ENCODE data around the gene PPP2R5C.

Gene PPP2R5C

DNA sequence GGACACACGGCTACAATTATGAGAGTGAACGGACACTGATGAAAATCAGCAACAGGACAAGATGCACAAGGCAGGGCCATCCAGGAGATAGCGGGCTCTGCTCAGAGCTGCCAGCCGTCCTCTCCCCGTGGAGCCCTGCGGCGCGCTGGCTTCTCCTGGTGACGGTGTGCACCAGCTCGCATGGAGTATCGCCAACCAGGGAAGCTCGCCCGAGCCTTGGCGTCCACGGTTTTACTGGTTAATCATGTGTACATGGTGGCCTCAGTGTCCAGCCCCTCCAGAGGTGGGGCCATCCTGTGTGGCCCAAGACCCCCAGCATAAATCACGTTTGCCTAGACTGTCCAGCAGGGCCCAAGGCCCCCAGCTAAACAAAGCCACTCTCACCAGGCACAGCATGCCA, 171.7 kb downstream of the PPP2R5C start:
- no peaks in the 10 kb centered on the region for H3K27me3 ChIP-seq (ENCODE audit: insufficient read depth, low read length)

DNA sequence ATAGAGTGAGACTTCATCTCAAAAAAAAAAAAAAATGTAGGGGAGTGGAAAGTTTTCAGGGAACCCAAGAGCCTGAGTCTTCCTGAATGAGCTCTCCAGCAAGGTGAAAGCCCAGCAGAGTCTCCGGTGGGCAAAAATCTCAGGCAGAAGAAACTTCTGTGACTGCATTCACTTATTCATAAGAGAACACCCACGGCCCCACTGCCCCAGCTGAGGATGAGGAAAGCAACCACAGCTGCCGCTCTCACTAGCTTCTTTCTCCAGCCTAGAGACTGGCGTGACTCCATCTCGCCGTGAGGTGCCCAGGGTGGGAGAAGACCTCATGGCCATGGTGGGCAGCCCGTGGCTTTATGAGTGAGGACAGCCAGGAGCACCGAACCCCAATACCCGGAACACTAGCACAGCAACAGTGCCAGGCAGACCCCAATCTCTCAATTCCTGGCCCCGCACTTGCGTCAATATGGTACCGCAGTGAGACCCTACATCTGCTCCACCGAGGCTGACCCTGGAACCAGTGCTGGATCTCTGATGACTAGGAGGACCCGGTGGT, 173.2 kb downstream of the PPP2R5C start:
- H3K4me1 ChIP-seq (ENCODE audit: insufficient read depth, low read length): no peaks in the 10 kb centered on the region
- H2AFZ ChIP-seq (ENCODE audit: low read depth, low read length): no peak overlapping the region

More for the DNA sequence above, 171.7 kb downstream of the PPP2R5C start:
- no peaks in the 10 kb centered on the region for H3K36me3 ChIP-seq (ENCODE audit: insufficient read depth, low read length)
- H3K9me3 ChIP-seq (ENCODE audit: low read length): no peaks in the 10 kb centered on the region
- no peak overlapping the region for H3K4me3 ChIP-seq (ENCODE audit: low read length)
- H2AFZ ChIP-seq (ENCODE audit: low read depth, low read length): no peak overlapping the region
- H3K4me1 ChIP-seq (ENCODE audit: insufficient read depth, low read length): no peaks in the 10 kb centered on the region

DNA sequence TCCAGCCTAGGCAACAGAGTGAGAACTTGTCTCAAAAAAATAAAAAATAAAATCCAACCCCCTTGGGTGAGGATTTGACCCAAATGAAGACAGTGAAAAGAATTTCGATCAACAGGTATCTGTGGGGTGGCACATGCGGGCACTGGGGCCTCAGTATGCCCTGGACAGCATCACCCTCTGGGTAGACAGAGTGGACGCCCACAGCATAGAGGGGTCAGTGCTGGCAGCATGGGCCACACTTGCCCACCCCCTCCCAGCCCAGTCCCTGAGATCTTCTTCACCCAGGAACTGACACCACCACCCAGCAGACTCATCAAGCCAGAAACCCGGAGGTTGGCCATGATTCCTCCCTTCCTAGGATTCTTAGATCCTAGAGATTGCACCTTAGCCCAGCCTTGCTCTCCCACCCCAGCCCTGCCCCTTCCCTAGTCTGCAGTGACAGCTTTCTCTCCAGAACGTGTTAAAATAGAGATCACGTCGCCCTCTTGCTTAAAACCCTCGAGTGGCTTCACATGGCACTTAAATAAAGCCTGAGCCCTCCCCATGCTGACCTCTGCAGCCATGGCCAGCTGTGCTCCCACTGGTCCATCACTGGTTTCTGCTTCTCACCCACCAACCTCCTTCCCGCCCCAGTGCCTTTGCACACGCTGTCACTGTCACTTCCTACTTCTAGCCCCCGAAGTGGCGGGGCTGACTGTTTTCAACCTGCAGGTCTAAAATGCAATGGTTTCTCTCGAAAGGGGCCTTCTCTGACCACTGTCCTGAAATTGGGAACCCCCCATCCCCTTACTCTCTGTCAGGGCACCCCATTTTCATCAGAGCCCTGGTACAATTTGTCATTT, 176.6 kb downstream of the PPP2R5C start:
- Histone ChIP-seq H3K4me3 (ENCODE audit: low read length) (no peak overlapping the region), H3K27me3 (ENCODE audit: insufficient read depth, low read length) (no peaks in the 10 kb centered on the region), H3K36me3 (ENCODE audit: insufficient read depth, low read length) (no peaks in the 10 kb centered on the region), H3K9me3 (ENCODE audit: low read length) (no peaks in the 10 kb centered on the region), H3K4me1 (ENCODE audit: insufficient read depth, low read length) (no peaks in the 10 kb centered on the region), H2AFZ (ENCODE audit: low read depth, low read length) (no peak overlapping the region)

More for the DNA sequence above, 173.2 kb downstream of the PPP2R5C start:
- H3K36me3 ChIP-seq (ENCODE audit: insufficient read depth, low read length): no peaks in the 10 kb centered on the region
- H3K27me3 ChIP-seq (ENCODE audit: insufficient read depth, low read length): no peaks in the 10 kb centered on the region
- H3K9me3 ChIP-seq (ENCODE audit: low read length): no peaks in the 10 kb centered on the region
- H3K4me3 ChIP-seq (ENCODE audit: low read length): no peak overlapping the region

DNA sequence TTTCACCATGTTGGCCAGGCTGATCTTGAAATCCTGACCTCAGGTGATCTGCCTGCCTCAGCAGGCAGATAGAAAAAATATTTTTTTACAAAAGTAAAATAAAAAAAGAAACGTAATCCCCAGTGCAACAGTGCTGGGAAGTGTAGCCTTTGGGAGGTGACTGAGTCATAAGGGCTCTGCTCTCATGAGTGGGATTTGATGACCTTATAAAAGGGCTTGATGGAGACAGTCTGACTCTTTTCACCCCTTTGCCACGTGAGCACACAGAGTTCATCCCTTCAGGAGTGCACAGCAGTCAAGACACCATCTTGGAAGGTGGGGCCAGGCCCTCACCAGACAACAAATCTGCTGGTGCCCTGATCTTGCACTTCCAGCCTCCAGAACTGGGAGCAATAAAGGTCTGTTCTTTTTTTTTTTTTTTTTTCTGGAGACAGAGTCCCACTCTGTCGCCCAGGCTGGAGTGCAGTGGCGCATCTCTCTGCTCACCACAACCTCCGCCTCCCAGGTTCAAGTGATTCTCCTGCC, 178.2 kb downstream of the PPP2R5C start:
- Histone ChIP-seq H3K36me3 (ENCODE audit: insufficient read depth, low read length) (no peaks in the 10 kb centered on the region), H3K27me3 (ENCODE audit: insufficient read depth, low read length) (no peaks in the 10 kb centered on the region), H2AFZ (ENCODE audit: low read depth, low read length) (no peak overlapping the region), H3K9me3 (ENCODE audit: low read length) (no peaks in the 10 kb centered on the region), H3K4me1 (ENCODE audit: insufficient read depth, low read length) (no peaks in the 10 kb centered on the region), H3K4me3 (ENCODE audit: low read length) (no peak overlapping the region)

DNA sequence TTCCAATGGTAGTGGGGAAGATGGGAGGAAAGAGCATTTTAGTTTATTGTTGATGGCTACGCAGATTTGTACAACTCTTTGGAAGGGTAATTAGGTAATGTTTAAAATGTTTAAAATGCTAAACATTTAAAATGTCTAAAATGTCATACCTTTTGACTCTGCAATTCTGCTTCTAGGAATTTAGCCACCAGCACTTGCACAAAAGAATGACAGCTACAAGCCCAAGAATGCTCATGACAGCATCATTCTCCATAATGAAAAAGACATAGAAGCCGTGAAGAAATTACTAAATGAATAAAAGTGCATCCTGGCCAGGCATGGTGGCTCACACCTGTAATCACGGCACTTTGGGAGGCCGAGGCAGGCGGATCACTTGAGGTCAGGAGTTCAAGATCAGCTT, 182.9 kb downstream of the PPP2R5C start:
- no peaks in the 10 kb centered on the region for H3K9me3 ChIP-seq (ENCODE audit: low read length)
- H3K36me3 ChIP-seq (ENCODE audit: insufficient read depth, low read length): no peaks in the 10 kb centered on the region
- H3K4me1 ChIP-seq (ENCODE audit: insufficient read depth, low read length): peaks cover 6% of the 10 kb centered on the region
- no peak overlapping the region for H2AFZ ChIP-seq (ENCODE audit: low read depth, low read length)
- no peak overlapping the region for H3K4me3 ChIP-seq (ENCODE audit: low read length)
- no peaks in the 10 kb centered on the region for H3K27me3 ChIP-seq (ENCODE audit: insufficient read depth, low read length)

DNA sequence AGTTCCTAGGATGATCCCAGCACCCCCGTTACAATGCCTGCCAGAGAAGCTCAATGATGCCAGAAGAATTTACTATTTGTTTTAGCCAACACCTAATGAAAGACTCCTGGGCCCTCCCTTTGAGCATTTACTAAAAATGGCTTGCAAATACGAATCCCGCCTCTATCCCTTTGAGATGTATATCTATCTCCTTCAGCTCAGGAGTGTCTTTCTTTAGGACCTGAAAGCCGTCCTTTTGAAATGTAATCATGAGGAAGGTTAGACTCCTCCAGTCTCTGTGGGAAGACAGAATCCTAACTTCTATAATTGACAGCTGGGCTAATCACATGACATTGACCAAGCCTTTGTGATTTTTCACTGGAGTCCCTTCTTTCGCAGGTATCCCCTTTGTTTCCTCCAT, 183.7 kb downstream of the PPP2R5C start:
- Histone ChIP-seq H2AFZ (ENCODE audit: low read depth, low read length) (no peak overlapping the region), H3K4me1 (ENCODE audit: insufficient read depth, low read length) (peaks cover 6% of the 10 kb centered on the region), H3K36me3 (ENCODE audit: insufficient read depth, low read length) (no peaks in the 10 kb centered on the region), H3K4me3 (ENCODE audit: low read length) (no peak overlapping the region), H3K9me3 (ENCODE audit: low read length) (no peaks in the 10 kb centered on the region), H3K27me3 (ENCODE audit: insufficient read depth, low read length) (no peaks in the 10 kb centered on the region)

DNA sequence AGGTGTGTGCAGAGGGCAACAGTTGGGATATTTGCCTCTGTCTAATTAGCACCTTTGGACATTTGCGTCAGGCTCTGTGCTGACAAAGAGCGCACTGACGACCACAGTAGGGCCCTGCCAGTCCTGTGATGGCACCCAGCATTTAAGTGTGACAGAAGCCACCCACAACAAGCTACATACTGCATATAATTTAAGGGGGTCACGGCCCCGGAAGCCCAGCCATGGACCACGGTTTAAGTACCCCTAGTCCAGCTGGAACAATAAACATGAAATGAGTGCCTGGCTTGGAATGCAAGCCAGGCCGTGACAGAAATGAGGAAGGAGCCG, 186.0 kb downstream of the PPP2R5C start:
- Histone ChIP-seq H3K36me3 (ENCODE audit: insufficient read depth, low read length) (no peaks in the 10 kb centered on the region), H2AFZ (ENCODE audit: low read depth, low read length) (peak overlapping the region; percentile 27), H3K27me3 (ENCODE audit: insufficient read depth, low read length) (no peaks in the 10 kb centered on the region), H3K9me3 (ENCODE audit: low read length) (no peaks in the 10 kb centered on the region), H3K4me3 (ENCODE audit: low read length) (peak overlapping the region; percentile 72), H3K4me1 (ENCODE audit: insufficient read depth, low read length) (peaks cover 6% of the 10 kb centered on the region)

DNA sequence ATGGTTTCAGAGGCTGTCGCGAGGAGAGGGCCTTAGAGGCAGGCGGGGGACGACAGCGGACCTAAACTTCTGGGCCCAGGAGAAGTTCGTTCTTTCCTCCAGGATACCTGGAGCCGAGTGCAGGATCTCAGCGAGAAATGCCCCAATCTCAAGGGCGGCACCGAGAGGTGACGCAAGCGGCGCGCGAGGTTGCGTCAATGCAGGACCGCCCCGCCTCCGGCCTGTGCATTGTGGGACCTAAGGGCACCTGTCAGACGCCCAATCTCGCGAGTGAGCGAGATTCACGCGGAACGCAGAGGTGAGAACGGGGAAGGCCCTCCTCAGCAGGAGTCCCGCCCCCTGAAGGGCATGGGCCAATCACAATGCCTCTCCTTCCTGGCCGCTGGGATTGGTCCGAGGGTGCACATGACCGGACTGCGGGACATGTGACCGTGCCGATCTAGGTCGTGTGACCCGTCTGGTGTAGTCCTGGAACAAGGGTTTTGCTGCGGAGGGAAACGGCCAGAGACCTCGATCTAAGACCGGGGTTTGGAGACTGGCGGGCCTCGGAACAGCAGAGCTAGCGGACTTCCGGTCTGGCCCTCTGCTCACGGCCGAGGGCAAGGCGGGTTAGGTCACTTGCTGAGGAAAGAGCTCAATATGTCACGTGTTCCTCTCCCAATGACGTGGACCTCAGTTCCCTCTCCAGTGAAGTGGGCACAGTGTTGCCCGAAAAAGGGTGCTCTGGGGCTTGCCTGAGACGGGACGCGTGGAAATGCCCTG, 186.6 kb downstream of the PPP2R5C start:
- H3K36me3 ChIP-seq (ENCODE audit: insufficient read depth, low read length): no peaks in the 10 kb centered on the region
- H3K4me3 ChIP-seq (ENCODE audit: low read length): peak overlapping the region; percentile 72
- peaks cover 6% of the 10 kb centered on the region for H3K4me1 ChIP-seq (ENCODE audit: insufficient read depth, low read length)
- peak overlapping the region; percentile 31 for H2AFZ ChIP-seq (ENCODE audit: low read depth, low read length)
- no peaks in the 10 kb centered on the region for H3K9me3 ChIP-seq (ENCODE audit: low read length)
- no peaks in the 10 kb centered on the region for H3K27me3 ChIP-seq (ENCODE audit: insufficient read depth, low read length)

DNA sequence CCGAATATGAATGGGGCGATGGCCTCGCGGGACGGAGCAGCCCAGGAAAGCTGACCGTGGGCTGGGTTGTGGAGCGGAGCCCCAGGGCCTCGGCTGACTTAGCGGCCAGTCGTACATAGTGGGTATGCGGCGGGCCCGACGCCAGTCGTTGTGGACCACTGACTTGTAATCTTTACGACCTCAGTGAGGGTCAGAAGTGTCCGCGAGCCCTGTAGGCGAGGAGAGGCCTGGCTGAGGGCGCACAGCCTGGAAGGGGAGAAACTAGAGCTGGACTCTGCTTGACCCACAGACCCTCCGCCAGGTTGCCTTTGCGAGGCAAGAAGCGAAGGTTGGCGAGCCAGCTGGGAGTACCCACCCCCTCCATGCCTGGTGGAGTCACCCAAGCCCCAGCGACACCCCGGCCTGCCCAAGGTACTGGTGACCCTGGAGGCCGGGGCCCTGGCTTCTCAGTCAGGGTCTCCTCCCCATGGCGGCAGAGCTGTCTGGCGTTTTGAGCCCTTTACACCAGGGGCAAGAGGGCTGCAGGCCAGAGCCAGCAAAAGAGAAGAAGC, 187.2 kb downstream of the PPP2R5C start:
- Histone ChIP-seq H2AFZ (ENCODE audit: low read depth, low read length) (peak overlapping the region; percentile 31), H3K9me3 (ENCODE audit: low read length) (no peaks in the 10 kb centered on the region), H3K4me1 (ENCODE audit: insufficient read depth, low read length) (peaks cover 6% of the 10 kb centered on the region), H3K4me3 (ENCODE audit: low read length) (peak overlapping the region; percentile 72), H3K27me3 (ENCODE audit: insufficient read depth, low read length) (no peaks in the 10 kb centered on the region), H3K36me3 (ENCODE audit: insufficient read depth, low read length) (no peaks in the 10 kb centered on the region)

DNA sequence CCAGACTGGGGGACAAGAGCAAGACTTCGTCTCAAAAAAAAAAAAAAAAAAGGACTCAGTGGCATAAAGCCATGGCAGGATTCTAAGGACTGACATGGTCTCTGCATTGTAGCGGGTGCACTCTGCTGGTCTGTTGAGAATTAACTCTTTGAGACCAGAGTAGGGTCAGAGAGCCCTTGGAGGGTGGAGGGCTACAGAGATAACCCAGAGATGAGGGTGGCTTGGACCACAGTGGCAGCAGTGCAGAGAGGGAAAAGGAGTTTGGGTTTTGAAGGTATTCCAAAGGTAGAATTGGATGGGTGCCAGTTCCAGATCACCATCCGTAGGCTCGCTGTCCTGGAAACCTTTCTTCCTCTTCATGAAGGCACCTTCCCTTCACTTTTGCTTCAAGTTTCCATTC, 188.6 kb downstream of the PPP2R5C start:
- H3K9me3 ChIP-seq (ENCODE audit: low read length): no peaks in the 10 kb centered on the region

DNA sequence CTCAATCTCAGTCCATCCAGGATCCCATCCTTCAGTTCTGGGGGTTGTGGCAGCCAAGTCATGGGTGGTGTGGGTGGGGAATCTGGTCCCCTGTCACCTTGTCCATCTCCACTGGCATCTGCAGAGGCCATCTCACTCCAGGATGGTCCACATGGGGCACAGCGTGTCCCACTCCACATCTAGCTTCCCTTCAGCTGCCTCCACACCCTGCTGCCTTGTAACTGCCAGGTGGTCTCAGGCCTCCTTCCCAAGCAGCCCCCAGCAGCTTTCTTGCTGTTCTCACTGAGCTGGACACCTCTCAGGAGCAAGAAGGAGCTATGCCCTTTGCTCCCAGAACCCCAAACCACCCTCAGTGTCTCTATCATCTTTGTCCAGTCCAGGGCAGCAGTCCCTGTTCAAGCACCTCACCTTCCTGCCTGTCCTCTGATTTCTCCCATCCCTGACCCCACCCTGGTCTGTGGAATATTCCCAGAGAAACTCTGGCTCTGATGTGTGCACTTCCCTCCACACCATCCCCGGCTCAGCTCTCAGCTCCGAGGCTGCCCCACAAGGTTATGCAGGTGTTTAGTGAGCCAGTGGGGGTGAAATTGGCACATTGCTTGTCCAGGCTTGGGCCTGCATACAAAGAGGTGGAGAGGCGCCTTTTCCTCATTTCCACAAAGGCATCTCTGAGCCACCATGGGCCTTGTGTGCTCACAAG, 189.2 kb downstream of the PPP2R5C start:
- Histone ChIP-seq H2AFZ (ENCODE audit: low read depth, low read length) (no peak overlapping the region), H3K27me3 (ENCODE audit: insufficient read depth, low read length) (no peaks in the 10 kb centered on the region), H3K4me3 (ENCODE audit: low read length) (no peak overlapping the region), H3K9me3 (ENCODE audit: low read length) (no peaks in the 10 kb centered on the region), H3K4me1 (ENCODE audit: insufficient read depth, low read length) (peaks cover 6% of the 10 kb centered on the region), H3K36me3 (ENCODE audit: insufficient read depth, low read length) (no peaks in the 10 kb centered on the region)

More for the DNA sequence above, 188.6 kb downstream of the PPP2R5C start:
- Histone ChIP-seq H3K36me3 (ENCODE audit: insufficient read depth, low read length) (no peaks in the 10 kb centered on the region), H3K27me3 (ENCODE audit: insufficient read depth, low read length) (no peaks in the 10 kb centered on the region), H3K4me3 (ENCODE audit: low read length) (no peak overlapping the region), H2AFZ (ENCODE audit: low read depth, low read length) (no peak overlapping the region), H3K4me1 (ENCODE audit: insufficient read depth, low read length) (peaks cover 6% of the 10 kb centered on the region)

DNA sequence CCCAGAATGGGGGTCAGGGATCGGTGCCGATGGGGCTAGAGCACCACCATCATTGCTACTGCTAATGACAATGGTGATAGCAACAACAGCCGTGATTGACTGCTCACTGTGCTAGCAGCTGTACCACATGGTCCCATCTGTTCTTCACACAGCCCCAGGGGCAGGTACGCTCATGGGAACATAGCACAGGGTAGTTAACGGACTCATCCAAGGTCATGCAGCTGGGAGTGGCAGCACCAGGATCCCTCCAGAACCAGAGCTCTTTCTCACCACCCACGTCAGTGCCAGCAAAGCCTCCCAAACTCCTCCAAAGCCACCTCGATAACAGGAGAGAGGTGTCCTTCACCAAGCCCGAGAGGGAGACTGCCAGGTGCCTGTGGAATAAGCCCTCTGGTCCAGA, 191.6 kb downstream of the PPP2R5C start:
- peaks cover 6% of the 10 kb centered on the region for H3K4me1 ChIP-seq (ENCODE audit: insufficient read depth, low read length)
- H3K9me3 ChIP-seq (ENCODE audit: low read length): no peaks in the 10 kb centered on the region
- H3K36me3 ChIP-seq (ENCODE audit: insufficient read depth, low read length): no peaks in the 10 kb centered on the region
- H2AFZ ChIP-seq (ENCODE audit: low read depth, low read length): no peak overlapping the region
- H3K27me3 ChIP-seq (ENCODE audit: insufficient read depth, low read length): no peaks in the 10 kb centered on the region
- no peak overlapping the region for H3K4me3 ChIP-seq (ENCODE audit: low read length)
